Ovary (tissue), 3 donors: Measurements from ENCODE around the gene SLAMF9.

Source experiments
- EP300 ChIP-seq: sonication (generic); formaldehyde crosslinking; IDR thresholded peaks from one replicate; pipeline ENCODE4 v1.6.1; 2017; ENCODE audit warnings: antibody characterized with exemption
- TF ChIP-seq, protein P1 (sequence below), 3 donors: fragments of 450-650 bp in 2 of 3; fragments of 200-600 bp in 1 of 3; IDR thresholded peaks; one replicate each; pipeline versions ENCODE4 v1.5.1 to v1.8.0; 2016 to 2022; ENCODE audit warnings: antibody characterized with exemption in 3 of 3, mild to moderate bottlenecking in 1 of 3
- donor health status: DM: no; HTN: no; CAD: no.

DNA sequence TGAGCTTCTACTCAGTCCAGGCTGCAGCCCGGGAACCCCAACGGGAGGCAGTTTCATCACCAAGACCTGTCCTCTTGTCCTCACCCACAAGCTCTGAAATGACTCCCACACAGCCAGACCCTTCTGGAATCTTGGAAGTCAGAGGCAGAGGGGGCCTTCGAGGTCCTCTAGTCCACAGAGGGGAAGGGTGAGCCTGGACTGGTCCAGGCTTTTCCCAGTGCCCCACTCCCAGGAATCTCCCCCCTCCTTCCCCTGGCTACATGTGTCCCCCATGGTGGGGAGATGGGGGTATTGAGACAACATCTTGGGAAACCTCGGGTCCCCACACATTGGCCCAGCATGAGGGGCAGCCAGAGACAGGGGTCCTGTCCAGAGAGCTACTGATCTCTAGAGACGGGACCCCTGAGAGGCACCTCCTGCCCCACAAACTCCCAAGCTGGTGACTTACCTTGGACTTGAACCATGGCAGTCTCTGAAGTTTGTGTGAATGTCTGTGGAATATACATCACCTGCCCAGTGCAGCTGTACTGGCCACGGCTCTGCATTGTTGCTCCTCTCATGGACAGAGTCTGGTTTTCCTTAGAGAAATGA, 19.4 kb upstream of the SLAMF9 start:
- TF ChIP-seq, protein P1, sequence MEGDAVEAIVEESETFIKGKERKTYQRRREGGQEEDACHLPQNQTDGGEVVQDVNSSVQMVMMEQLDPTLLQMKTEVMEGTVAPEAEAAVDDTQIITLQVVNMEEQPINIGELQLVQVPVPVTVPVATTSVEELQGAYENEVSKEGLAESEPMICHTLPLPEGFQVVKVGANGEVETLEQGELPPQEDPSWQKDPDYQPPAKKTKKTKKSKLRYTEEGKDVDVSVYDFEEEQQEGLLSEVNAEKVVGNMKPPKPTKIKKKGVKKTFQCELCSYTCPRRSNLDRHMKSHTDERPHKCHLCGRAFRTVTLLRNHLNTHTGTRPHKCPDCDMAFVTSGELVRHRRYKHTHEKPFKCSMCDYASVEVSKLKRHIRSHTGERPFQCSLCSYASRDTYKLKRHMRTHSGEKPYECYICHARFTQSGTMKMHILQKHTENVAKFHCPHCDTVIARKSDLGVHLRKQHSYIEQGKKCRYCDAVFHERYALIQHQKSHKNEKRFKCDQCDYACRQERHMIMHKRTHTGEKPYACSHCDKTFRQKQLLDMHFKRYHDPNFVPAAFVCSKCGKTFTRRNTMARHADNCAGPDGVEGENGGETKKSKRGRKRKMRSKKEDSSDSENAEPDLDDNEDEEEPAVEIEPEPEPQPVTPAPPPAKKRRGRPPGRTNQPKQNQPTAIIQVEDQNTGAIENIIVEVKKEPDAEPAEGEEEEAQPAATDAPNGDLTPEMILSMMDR (IDR thresholded peaks at IDR 0.05): no peak
- TF ChIP-seq EP300: no peak
